HG02642 (cell line): ENCODE data around the gene SKOR2.
A peak's percentile ranks its signal among the peaks of the same experiment; 100 is the strongest.
"Not testable (repeated sequence)": the region's sequence is repeated elsewhere in the genome, so short reads cannot be mapped to it uniquely, and the experiment has no call there.

Experiments
- ATAC-seq: cut with Tn5 transposase; IDR thresholded peaks from one replicate; pipeline ENCODE4 v1.9.1; 2021; ENCODE audit warnings: mild to moderate bottlenecking; ENCODE audit not compliant: unreplicated experiment, poor library complexity

SKOR2 gene

DNA sequence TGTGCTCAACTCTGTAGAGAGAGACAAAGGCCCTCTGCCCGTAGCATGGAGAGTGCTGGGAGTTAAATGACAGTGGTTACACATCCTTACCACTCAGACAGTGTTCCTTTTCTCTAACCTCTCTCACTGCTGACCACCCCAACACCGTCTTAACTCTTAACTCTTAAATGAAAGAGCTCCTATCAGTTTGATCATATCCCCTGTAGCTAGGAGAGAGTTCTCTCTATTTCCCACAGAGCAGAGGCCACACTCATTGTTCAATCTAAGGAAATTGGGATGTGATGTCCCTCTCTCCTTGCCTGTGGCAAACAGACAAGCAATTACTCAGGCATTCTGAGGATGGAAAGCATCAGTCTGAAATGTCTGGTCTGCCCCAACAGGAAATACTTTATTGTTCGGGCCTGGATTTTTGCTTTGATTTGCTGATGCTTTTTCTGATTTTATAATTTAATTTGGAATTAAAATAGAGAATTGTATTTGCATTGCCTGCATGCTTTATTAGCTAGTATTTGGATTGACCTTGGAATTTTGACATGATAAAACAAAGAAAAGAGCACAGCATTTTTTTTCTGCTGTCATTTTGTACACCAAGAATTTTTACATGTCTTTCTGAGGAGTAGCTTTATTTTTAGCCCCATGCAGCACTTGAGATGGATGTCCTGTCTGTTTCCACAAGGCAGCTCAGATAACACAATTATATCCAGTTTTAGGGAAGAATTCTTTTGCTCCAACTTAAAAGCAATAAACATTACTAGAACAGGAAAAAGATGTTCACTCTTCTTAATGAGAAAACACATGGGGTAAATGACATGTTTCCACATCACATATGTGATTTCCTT, 47.6 kb downstream of the SKOR2 start:
- ATAC-seq = no peak

GRCh38 chr18:47195961-47196360, 55.5 kb downstream of the SKOR2 start:
- not testable (repeated sequence) for ATAC-seq

DNA sequence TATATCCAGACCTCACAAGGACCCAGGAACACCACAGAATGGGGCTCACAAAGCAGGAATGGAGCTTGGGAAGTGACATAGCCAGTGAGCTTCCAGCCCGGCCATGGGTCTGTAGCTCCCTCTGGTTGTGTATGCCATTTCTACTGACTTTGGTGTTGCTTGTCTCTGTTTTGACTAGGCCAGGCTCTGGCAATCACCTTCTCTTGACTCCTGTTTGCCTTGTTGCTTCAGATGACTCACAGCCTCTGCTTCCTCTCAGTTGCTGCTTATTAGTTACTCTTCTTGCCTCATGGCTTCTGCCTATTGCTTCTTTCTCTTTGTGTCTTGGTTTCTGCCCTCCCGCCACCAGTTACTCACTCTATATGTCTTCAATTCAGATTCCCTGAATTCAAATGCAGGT, 59.5 kb downstream of the SKOR2 start:
- ATAC-seq = no peak

DNA sequence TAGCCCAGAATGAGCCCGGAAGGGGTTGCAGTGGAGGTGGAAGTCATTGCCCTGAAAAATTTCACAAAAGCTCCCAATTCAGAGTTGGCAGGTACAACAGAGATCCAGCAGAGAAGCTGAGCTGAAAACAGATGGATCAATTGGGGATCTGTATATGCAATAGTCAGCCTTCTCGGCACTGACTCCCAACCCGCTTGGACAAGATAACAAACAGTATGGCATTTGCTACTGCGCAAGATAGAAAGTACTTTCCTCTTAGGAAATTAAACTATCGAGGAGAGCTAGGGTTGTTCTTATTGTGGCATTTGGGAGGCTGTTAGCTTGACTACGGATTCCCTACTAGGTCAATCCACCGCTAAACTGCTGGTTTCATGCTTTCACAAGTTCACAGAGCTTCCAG, 63.7 kb downstream of the SKOR2 start:
- ATAC-seq = no peak

GRCh38 chr18:47184419-47185050, 66.9 kb downstream of the SKOR2 start:
- ATAC-seq = no peak

- not testable (repeated sequence) for ATAC-seq
Measured at GRCh38 chr18:47182156-47182555, 69.3 kb downstream of the SKOR2 start.

GRCh38 chr18:47180765-47181164, 70.7 kb downstream of the SKOR2 start:
- ATAC-seq = no peak

- no peak for ATAC-seq
Measured at GRCh38 chr18:47179520-47179919, 71.9 kb downstream of the SKOR2 start.

DNA sequence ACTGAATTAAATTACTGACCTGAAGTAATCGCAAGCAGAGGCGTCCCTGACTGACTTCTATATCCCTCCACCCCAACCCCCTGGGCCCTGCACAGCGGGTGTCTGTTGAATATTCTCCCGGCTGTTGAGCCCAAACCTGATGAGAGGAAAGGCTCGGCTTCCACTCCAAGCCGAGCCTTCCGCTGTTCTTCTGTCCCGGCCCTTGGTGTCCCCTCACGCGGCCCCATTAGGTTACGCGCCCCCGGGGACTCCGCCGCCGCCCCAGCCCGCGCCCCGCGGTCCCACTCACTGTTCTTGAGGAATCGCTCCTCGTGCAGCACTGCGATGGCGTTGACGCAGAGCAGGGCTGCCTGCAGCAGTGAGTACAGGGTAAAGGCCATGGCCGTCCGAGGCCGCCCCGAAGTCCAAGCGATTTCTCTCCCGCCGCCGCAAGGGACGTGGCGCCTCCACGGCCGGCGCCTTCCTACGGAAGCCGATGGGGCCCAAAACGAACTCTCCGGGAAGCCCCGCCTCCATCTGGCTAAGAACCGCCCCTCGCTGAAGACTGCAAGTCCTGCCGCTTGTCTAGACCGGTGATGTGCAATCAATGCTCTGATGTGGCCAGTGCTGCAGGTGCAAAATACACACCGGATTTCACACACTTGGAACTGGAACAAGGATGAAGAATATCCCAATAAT, 75.4 kb downstream of the SKOR2 start, which contains the start of gene IER3IP1:
Gene IER3IP1, minus strand, starts transcription at position 467 of the 678 bp plus-strand sequence. Its CDS starts 87 bp downstream, at position 380.
- ATAC-seq = peak; percentile 78

DNA sequence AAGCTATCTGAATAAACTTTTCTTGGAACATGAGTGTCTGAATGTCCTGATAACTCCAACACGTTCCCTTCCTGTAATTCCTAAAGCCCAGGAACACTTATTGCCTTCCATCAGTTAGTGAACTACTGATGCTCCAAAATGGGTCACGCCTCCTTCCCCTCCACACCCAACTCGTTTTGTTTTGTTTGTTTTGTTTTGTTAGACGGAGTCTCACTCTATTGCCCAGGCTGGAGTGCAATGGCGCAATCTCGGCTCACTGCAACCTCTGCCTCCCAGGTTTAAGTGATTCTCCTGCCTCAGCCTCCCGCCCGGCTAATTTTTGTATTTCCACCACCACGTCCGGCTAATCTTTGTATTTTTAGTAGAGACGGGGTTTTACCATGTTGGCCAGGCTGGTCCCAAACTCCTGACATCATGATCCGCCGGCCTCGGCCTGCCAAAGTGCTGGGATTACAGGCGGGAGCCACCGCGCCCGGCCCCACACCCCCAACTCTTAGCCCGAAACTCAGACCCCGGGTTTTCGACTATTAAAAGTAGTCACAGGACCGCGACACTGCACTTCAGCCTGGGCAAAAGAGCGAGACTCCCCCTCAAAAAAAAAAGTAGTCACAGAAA, 76.1 kb downstream of the SKOR2 start:
- ATAC-seq = peak; percentile 13

- no peak for ATAC-seq
Measured at GRCh38 chr18:47174545-47175116, 76.8 kb downstream of the SKOR2 start.

GRCh38 chr18:47172476-47172875, 79.0 kb downstream of the SKOR2 start:
- no peak for ATAC-seq

GRCh38 chr18:47168913-47169312, 82.5 kb downstream of the SKOR2 start:
- ATAC-seq = no peak

DNA sequence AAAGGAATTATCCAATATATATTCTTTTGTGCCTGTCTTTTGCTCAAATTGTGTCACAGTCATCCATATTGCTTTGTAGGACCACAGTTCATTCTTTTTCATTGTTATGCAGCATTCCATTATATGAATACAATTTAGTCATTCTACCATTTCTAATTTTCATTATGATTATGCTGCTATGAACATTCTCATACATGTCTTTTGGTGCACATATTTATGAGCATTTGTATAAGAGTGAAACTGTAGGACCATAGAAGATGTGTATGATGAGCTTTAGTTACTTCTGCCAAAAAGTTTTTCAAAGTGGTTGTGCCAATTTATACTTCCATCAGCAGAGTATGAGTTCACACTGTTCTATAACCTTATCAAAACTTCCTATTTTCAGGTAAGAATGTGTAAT, 83.0 kb downstream of the SKOR2 start:
- no peak for ATAC-seq

DNA sequence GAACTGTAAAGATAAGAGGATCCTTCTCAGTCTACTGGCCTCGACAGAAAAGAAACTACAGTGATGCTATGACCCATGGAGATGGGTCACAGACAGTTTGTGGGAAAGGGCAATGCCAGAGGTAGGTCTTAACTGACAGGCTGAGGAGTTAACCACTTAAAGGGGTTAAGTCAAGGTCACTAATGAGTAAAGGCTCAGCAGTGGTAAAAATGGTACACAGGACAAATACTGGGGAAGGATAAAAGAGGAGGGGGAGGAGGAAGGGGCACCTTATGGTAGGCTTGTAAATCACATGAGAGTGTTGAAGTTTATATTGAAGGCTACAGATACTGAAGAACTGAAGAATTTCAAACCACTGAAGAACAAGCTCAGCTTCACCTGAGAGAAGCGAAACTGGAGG, 85.2 kb downstream of the SKOR2 start:
- no peak for ATAC-seq

DNA sequence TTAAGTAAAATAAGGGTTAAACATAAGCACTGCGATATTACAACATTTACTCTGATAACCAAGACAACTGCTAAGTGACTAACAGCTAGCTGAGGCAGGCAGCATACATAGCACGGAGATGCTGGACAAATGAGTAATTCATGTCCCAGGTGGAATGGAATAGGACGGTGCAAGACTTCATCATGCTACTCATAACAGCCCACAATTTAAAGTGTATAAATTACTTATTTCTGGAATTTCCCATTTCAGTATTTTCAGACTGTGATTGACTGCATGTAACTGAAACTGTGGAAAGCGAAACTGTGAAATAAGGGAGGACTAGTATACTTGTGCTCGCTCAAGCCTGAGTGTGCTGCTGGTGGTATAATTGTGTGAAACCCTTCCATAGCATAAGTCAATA, 88.2 kb downstream of the SKOR2 start:
- peak; percentile 85 for ATAC-seq

GRCh38 chr18:47160256-47160655, 91.2 kb downstream of the SKOR2 start:
- ATAC-seq = no peak

DNA sequence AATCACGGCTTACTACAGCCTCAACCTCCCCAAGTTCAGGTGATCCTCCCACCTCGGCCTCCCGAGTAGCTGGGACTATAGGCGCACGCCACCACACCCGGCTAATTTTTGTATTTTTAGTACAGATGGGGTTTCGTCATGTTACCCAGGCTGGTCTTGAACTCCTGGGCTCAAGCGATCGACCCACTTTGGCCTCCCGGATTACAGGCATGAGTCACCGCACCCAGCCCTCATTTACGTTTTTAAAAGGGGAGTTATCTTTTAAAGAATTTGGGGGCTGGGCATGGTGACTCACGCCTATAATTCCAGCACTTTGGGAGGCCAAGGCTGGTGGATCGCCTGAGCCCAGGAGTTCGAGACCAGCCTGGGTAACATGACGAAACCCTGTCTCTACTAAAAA, 93.1 kb downstream of the SKOR2 start:
- not testable (repeated sequence) for ATAC-seq
